NCI-H128 (cell line): ENCODE results near the gene TSPYL2.

ENCODE experiments used
- DNase-seq: peaks from one replicate; lab custom pipeline; 2025; ENCODE audit not compliant: unreplicated experiment; lab: John Stamatoyannopoulos, UW

TSPYL2 gene

GRCh38 chrX:53081925-53082772, at the start of gene TSPYL2:
TSPYL2 (plus strand) TSS chrX:53082367; CDS start chrX:53082499, 132 bp downstream.
- DNase-seq, result peak; percentile 91

DNA sequence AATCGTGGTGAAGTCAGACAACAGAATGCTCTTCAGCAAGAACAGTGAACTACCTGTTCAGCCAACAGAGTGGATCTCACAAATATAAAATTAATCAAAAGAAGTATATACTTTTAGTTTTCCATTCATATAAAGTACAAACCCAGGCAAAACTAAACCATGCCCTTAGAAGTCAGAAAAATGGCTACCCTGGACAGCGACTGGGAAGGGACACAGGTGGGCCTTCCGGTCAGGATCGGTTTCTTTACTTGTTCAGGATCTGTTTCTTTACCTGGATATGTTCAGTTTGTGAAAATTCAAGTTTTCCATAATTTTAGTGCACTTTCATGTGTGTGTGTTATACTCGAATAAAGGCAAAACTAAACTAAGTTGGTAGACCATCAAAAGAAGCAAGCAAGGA, 46.0 kb upstream of the TSPYL2 start:
- no peak for DNase-seq

DNA sequence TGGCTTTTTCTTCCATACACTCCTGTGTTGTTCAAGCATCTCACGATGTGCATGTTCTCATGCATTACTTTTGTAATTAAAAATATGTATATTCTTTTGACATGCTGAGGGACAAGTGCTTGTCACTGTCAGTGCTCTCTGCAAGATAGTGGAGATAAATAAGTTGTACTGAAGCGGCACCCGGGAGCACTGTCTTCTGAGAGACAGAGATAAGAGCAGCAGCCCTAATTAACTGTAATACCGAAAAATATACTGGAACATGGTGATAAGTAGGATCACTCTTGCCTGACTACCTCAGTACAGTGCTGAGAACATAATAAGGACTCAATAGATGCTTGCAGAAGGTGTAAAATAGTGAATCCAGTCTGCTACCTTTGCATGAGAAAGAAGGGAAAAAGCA, 42.9 kb upstream of the TSPYL2 start:
- no peak for DNase-seq

DNA sequence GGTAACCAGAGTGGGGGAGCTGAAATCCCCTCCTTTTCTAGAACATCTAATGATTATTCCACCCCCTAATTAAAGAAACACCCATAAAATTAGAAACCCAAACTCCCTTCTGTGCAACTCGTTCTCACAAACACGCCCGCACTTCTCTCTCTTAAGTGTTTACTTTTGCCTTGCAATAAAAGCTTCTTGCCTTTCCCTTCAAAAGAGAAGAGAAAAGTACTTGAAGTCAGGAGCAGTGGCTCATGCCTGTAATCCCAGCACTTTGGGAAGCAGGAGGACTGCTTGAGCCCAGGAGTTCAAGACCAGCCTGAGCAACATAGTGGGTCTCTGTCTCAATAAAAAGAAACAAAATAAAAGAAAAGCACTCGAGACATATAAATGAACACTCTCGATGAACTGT, 37.2 kb upstream of the TSPYL2 start:
- no peak for DNase-seq

DNA sequence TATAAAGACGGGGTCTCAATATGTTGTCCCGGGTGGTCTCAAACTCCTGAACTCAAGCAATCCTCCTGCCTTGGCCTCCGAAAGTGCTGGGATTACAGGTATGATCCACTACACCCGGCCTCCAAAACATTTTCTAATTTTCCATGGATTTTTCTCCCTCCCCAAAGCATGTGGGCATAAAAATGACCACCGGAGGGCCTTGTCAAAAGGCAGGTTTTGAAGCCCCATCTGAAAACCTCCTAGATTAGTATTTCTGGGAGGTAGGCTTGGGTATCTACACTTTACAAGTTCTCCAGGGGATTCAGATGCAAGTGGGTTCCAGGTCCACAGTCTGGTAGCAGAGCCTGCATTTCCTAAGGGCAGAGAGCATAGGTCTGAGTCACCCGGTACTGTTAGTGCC, 34.9 kb upstream of the TSPYL2 start:
- DNase-seq, result no peak

DNA sequence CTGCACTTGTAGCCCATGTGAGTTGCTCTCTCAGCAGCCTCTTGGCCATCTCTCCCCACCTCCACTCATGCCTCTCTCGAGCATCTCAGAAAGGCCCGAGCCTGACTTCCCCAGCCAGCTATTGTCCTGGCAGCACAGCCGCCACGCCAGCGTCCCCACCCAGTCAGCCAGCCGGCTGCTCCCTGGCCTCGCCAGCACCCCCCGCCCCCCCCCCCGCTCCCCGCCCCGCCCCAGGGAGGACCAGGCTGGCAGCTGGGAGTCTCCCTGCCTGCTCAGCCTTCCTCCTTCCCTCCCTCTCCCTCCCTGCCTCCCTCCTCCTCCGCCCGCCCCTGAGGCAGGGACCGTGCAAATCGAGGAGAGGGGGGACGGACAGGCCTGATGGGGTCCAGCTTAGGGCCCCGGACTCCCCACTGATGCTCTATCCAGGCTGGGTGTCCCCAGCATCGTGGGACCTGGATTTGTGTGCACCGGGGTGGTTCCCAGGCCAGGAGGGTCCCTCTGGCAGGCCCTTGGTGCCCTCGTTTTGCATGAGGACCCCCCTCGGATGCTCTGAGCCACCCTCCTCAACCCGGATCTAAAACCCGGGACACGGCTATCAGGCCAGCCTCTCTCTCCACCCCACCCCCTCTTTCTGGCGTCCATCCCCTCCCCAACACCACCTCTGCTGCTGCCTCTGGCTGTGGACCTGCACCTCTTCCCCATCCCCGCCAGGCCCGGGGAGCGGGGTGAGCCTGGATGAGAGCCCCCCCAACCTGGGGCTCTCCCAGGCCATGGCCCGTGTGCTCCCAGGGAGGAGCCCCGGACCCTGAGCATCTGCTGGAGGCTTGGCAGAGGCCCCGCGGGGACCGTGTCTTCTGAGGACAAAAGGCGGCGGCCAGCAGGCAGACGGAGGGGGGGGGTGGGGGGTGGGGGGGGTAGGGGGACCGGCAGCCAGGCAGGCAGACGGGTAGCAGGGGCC, 33.7 kb upstream of the TSPYL2 start, which contains the start of gene GPR173:
GPR173 (plus strand) TSS at position 621 of the 958 bp plus-strand sequence. CDS start 27,833 bp downstream, outside the sequence.
- peak; percentile 20 for DNase-seq

DNA sequence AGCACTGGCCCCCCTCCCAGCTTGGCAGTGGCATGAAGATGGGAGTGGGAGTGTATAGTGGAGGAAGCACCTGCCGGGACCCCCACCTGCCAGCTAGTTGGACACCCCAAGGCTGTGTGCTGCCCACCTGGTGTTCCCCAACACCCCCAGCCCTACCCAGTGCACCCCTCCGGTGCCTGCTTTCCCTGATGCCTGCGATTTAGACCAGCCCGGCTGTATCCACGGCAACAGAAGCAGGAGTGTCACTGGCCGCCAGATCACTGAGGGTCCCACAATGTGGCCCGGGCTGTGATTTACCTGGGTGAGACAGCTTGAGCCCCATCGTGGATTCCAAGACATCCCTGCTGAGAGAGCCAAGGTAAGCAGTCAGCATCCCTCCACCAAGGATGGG, 33.0 kb upstream of the TSPYL2 start:
- DNase-seq, result no peak

DNA sequence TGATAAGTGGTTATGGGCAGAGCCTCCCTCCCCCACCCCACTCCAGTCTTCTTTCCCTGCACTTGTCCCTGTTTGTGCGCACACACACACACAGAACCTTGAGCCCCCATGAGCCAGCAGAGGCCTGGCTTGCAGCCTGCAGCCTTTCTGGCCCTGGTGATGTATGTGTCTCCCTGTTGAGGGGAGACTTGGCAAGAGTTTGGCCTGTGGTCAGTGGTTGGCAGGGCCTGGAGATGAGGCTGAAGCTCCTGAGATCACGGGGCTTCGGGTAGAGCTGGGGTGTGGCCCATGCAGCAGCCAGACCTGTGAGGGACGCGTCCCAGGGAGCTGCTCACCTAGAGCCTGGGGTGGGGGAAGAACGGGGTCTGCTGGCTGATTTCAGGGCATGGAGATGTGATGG, 31.3 kb upstream of the TSPYL2 start:
- no peak for DNase-seq

GRCh38 chrX:53055244-53055849, 26.8 kb upstream of the TSPYL2 start:
- DNase-seq, result no peak

GRCh38 chrX:53056292-53056691, 25.9 kb upstream of the TSPYL2 start:
- no peak for DNase-seq

- no peak for DNase-seq
These were observed 17.1 kb upstream of the TSPYL2 start for GRCh38 chrX:53065104-53065503.

DNA sequence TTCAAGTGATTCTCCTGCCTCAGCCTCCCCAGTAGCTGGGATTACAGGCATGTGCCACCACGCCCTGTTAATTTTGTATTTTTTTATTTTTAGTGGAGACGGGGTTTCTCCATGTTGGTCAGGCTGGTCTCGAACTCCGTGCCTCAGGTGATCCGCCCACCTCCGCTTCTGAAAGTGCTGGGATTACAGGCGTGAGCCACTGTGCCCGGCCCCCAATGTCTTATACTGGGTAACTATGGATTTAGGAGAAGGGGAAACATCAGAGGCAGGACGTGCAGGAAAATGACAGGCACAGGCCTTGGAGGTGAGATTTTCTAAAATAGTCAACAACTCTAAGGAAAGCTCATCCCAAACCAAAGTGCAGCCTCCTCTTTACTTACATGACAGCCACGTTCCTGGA, 11.1 kb upstream of the TSPYL2 start:
- DNase-seq, result no peak

DNA sequence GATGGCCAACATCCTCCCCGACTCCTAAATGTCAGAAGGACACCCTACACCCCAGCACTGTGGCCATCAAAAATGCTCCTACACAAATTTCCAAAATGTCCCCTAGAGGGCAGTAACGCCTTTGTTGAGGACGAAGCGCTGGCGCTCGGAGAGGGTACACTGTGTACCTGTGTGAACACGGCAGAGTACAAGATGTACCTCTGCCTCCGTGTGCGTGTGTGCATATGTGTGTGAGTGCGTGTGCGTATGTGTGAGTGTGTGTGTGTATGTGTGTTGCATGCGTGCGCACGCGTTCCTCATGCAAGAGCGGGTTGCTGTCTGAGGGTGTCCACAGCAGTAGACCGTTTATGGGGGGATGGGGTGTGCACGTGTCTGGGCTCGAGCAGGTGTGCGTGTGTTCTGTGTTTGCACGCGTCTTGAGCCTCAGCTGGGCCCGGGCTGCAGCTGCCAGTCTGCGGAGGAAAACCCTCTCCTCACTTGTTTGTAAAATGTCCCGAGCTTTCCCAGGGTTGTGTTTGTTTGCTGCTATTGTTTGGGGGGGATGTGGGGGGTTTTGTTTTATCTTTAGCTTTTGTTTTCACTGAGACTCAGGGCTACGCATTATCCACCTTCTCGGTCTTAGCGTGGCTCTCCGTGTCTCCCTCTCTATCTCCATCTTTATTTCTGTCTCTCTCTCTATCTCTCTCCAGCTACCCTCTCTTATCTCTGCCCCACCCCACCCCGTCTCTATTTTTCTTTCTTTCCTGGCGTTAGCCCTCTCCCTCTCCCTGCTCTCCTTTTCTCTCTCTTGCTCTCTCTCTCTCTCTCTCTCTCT, 10.4 kb upstream of the TSPYL2 start:
- DNase-seq, result peak; percentile 83

GRCh38 chrX:53072418-53073114, 9.6 kb upstream of the TSPYL2 start:
- no peak for DNase-seq

GRCh38 chrX:53073115-53073586, 9.0 kb upstream of the TSPYL2 start:
- DNase-seq, result no peak

DNA sequence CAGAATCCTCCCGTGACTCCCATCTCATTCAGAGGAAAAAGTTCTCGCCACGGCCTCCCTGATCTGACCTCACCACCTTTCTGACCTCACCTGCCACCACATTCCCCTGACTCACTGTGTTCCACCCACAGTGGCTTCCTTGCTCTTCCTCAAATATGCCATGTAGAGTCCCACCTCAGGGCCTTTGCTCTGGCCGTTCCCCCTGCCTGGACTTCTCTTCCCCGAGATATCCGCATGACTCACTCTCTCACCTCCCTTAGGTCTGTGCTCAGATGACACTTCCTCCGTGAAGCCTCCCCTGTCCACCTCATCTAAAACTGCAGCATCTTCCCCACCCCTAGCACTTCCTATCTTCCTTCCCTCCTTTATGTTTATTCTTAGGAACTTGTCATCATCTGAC, 7.2 kb upstream of the TSPYL2 start:
- no peak for DNase-seq

- no peak for DNase-seq
These were observed 5.5 kb upstream of the TSPYL2 start for GRCh38 chrX:53076671-53077070.

DNA sequence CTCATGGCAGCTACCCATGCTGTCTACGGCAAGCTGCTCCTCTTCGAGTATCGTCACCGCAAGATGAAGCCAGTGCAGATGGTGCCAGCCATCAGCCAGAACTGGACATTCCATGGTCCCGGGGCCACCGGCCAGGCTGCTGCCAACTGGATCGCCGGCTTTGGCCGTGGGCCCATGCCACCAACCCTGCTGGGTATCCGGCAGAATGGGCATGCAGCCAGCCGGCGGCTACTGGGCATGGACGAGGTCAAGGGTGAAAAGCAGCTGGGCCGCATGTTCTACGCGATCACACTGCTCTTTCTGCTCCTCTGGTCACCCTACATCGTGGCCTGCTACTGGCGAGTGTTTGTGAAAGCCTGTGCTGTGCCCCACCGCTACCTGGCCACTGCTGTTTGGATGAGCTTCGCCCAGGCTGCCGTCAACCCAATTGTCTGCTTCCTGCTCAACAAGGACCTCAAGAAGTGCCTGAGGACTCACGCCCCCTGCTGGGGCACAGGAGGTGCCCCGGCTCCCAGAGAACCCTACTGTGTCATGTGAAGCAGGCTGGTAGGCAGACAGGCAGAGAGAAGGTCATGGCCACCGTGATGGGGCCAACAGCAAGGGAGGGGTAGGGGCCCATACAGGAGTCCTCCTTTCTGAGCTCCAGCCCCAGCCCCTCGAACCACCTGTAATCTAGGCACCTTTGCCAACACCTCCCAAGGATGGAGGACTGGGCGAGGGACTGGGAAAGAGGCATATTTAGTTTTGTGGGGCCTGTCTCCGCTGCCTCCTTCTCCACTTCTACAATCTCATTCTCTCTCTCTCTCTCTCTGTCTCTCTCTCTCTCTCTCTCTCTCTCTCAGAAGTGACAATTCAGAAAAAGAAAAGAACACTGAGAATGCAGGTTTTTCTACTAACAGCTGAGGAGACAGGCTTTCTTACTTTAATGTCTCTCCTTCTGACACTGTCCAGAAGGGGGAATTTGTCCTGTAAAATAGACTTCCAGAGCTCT, 4.7 kb upstream of the TSPYL2 start:
- DNase-seq, result no peak

DNA sequence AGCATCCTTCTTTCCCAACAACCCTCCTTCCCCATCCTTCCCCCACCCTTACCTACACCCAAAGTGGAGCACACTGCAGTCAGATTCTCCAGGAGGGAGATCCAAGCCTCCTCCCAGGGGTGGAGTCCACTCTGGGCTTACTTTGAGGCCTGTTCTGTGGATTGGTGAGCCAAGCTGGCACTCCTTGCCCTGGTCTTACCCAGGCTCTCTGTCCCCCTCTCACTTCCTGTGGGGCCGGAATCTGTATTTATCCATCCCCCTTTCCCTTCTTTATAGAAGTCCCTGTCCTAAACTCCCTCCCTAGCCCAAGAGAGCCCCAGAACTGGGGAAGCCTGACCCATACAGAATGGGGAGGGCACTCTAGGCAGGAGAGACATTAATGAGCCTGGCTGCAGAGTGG, 3.2 kb upstream of the TSPYL2 start:
- DNase-seq, result no peak
